ENCODE data around the gene SEC63.
A peak's percentile ranks its signal among the peaks of the same experiment; 100 is the strongest.
"Not testable (repeated sequence)": the region's sequence is repeated elsewhere in the genome, so short reads cannot be mapped to it uniquely, and the experiment has no call there.

The SEC63 gene

DNA sequence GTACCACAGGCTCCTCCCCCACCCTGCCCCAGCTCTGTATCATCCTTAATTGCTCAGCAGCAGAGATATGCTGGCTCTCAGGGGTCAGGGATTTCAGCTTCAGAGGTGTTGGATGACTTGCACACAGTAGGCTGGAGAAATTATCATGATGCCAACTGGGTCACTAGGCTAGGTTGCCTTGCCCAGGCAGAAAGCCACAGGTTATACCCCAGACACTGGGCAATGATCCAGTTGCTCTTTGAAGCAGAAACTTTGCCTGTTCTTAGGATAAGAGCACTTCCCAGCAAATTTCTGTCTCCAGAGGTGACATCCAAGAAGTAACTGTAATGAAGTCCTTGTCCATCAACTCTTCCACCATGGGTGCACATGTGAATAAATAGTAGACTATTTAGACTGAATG, 95.6 kb downstream of the SEC63 start:
- DNase-seq (ENCODE audit: low read depth), result no peak

DNA sequence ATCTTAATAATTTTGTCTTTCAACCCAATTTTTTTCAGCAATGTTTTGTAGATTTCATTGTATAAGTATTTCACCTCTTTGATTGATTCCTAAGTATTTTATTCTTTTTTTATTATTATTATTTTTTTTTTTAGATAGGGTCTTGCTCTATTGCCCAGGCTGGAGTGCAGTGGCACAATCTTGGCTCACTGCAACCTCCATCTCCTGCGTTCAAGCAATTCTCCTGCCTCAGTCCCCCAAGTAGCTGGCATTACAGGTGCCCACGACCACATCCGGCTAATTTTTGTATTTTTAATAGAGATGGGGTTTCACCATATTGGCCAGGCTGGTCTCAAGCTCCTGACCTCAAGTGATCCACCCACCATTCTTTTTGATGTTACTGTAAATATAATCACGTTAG, 97.0 kb downstream of the SEC63 start:
- not testable (repeated sequence) for DNase-seq (ENCODE audit: low read depth)

DNA sequence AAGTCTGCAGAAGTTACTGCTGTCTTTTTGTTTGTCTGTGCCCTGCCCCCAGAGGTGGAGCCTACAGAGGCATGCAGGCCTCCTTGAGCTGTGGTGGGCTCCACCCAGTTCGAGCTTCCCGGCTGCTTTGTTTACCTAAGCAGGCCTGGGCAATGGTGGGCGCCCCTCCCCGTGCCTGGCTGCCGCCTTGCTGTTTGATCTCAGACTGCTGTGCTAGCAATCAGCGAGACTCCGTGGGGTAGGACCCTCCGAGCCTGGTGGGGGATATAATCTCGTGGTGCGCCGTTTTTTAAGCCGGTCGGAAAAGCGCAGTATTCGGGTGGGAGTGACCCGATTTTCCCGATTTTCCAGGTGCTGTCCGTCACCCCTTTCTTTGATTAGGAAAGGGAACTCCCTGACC, 97.9 kb downstream of the SEC63 start:
- not testable (repeated sequence) for DNase-seq (ENCODE audit: low read depth)

GRCh38 chr6:107853230-107853629, 104.8 kb downstream of the SEC63 start:
- DNase-seq (ENCODE audit: low read depth), result no peak

DNA sequence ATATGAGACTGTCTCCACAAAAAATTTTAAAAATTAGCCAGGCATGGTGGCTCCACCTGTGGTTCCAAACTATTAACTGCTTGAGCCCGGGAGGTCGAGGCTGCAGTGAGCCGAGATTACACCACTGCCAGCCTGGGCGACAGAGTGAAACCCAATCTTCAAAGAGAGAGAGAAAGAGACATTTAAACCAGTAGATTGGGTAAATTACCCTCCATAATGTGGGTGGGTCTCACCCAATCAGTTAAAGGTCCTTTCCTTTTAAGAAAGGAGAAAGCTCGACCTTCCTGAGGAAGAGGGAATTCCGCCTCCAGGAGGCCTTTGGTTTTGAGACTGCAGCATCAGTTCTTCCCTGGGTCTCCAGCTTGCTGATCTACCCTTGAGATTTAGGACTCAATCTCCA, 108.7 kb downstream of the SEC63 start:
- DNase-seq (ENCODE audit: low read depth), result no peak

DNA sequence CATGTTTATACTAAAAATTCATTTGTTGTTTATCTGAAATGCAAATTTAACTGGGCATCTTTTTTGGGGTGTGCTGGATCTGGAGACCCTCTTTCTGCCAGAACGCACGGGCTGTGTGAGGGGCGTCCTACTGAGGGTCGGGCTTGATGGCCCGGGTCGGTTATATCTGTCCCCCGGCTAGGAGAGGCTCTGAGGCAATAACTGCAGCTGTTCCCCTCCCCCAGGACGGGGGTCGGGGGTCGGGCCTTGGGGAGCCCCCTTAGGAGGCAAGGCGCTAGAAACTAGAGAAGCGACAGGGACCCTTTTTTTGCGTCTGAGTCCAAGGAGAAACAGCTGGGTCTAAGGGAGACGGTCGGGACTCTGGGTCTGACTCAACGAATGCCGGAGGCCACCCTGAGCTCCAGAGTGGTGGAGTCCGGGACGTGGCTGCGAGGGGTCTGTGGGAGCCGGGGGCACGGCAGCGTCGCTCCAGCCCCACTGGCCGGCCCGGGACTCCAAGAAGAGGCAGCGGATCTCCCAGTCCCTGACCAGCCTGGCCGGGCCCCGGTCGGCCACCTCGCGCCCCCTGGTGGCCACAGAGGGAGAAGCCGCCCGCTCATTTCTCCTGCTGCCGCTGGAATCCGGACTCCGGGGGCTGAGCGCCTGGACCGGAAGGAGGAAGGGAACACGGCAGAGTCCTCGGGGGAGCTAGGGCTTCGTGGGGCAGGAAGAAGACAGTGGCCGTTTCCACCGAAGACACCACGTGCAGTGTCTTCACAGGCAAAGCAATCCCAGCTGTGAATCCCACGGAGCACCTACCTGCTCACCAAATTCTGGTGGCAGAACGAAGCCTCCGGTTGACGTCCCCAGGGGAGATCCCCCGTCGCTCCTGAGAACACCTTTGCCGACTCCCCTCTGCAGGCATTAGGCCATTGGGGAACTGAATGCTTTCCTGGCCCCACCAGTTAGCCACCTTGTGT, 109.9 kb downstream of the SEC63 start:
- DNase-seq (ENCODE audit: low read depth), result peak; percentile 67

GRCh38 chr6:107846262-107846795, 111.7 kb downstream of the SEC63 start:
- no peak for DNase-seq (ENCODE audit: low read depth)

DNA sequence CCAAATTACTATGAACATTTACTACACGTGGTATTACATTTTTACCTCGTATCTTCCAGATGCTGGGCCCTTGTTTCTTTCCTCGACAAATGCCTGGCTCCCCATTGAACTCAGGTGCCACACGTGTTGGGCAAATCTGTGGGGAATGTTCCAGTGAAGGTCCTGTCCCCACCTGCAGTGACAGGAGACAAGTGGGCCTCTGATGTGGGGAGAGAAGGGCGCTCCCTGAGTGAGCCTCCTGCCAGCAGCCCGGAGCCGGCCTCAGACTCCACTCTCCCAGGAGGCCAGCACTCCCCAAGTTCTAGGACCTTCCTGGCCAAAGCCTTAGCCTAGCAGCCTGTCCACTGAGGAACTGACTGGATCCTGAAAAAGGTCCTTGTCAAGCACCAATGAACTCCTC, 112.2 kb downstream of the SEC63 start:
- DNase-seq (ENCODE audit: low read depth), result no peak

DNA sequence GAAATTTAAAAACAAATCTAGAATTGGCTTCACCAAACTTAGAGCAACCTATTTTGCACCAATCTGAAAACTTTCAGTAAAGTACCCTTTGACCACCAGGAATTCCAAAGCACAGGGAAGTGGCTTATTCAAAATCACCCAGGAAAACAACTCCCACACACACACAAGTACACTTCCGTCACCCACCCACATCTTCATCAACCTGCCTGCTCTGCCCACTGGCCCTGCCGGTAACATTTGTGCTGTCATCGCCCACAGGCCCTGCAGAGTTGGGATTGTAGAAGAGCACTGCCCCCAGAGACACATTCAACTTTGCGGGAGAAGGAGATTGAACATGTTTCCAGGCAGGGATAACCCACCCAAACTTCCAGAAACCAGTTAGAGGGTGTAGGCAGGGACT, 114.6 kb downstream of the SEC63 start:
- DNase-seq (ENCODE audit: low read depth), result no peak

DNA sequence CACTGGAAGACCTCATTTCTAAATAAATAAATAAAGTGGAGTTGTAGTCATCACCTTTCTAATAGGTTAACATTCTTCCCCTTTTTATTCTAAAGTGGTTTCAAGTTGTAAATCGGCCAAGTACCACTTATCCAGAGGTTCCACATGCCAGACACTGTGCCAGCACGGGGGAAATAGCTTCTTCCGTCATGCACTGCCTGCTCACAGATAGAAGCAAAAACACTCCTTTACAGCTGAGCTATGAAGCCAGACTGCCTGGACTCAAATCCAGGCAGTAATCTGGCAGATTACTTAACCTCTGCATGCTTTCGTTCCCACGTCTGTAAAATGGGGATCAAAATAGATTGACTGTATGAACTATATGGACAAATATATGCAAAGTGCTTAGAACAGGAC, 116.7 kb downstream of the SEC63 start:
- no peak for DNase-seq (ENCODE audit: low read depth)

- no peak for DNase-seq (ENCODE audit: low read depth)
Measured at GRCh38 chr6:107840636-107841274, 117.3 kb downstream of the SEC63 start.

DNA sequence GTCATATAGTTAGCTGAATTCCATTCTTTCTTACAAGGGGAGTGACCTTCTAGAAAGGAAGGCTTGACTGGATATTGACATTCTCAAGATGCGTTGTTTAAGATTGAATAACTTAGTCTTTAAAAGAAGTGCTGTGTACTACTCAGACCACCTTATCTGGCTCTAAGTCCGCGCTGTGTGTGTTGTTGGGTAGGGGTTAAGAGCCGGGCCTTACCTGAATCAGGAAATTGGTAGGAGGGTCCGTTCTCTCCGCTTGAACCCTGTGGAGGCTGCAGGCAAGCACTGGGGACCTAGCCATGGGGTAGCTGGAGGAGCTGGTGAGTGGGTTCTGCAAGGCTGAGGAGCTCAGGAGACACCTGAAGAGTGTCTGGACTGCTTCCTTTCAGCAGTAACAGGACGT, 124.9 kb downstream of the SEC63 start:
- no peak for DNase-seq (ENCODE audit: low read depth)

DNA sequence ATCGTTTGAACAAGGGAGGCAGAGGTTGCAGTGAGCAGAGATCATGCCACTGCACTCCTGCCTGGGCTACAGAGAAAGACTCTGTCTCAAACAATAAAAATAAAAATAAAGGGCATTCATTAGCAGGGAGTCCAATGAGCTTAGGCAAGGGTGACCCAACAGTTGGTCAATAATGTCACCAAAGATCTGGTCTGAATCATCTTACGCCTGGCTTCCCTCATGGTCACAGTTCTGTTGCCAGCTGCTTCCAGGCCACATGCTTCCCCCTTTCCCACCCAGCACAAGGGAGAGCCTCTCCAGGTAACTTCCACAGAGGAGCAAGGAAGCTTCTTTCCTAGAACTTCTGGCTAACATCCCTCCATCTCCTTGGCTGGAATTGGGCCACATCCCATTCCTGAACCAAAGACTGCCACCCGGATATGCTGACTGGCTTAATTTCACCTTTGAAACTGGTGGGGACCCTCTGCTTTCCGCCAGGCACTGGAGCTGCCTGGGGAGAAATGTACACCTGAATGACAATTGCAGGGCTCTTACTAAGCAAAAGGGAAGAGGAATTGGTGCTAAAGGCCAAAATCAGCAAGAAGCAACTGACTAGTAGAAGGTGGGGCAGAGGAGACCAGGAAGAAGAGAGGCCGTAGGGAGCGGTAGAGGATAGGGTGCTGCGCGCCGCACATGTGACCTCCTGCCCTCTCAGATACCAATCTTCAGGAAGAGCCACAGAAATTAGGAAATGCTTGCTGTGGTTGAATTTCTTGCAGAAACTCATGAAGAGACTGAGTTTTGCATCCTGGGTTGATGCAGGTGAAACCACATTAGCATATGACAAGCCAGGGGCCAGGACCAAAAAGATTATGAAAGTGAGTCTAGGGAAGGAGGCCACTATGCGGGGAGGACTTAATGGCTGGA, 125.6 kb downstream of the SEC63 start:
- no peak for DNase-seq (ENCODE audit: low read depth)

DNA sequence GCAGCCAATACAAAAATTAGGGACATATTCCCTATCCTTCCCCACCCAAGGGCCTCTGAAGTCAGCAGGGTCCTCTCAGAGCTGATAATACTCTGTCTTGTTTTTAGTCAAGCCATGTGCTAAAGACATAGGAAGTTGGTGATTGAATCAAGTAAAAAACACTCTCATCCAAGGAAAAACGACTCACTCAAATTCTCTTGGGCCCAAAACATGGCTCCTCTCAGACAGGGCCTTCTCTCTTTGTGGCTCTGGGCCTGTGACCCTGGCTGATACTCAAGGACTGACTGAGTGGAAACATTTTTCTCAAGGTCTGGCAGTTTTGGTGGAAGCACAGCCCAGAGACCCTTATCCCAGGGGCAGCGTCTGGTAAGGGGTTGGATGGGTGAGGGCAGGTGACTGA, 127.9 kb downstream of the SEC63 start:
- DNase-seq (ENCODE audit: low read depth), result no peak

- DNase-seq (ENCODE audit: low read depth), result no peak
Measured at GRCh38 chr6:107827541-107827940, 130.5 kb downstream of the SEC63 start.

DNA sequence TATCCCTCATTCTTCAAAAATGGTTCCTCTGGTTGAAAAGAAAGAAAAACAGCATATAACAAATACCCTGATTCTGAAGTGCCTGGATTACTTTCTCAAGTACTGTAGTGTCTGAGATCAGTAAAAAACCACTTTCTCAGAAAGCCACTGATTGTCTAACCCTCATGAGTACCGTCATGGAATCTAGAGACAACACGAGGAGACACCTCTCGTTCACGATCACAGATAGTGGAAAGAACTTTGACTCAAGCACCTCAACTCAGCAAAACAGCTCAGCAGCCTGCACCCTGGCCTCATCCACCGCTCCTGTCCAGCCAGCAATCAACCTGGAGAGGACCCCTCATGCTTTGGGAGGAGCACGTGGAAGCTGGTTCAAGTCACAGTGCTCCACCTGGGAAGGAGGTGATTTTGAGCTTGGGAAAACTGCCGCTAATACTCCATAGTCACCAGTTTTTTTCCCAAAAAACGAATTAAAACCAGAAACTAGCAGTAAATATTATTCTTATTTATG, 134.9 kb downstream of the SEC63 start:
- no peak for DNase-seq (ENCODE audit: low read depth)

GRCh38 chr6:107822176-107823046, 135.6 kb downstream of the SEC63 start:
- no peak for DNase-seq (ENCODE audit: low read depth)

DNA sequence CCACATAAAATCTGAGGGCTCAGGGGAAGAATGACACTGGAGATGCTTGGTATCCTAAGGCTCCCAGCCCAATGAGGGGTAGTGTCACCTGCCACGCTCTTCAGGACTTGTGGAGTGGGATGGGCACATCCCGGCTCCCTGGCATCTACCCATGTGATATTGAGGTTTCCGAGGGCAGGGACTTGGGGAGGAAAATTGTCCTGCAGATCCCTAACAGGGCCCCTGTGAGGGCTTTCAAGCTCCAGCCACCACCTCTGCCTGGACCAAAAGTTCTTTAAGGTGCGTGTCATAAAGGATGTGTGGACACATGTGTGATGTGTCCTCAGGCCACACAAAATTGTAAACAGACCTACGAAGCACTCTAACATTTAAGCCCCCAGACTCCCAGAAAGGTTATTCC, 136.4 kb downstream of the SEC63 start:
- no peak for DNase-seq (ENCODE audit: low read depth)

DNA sequence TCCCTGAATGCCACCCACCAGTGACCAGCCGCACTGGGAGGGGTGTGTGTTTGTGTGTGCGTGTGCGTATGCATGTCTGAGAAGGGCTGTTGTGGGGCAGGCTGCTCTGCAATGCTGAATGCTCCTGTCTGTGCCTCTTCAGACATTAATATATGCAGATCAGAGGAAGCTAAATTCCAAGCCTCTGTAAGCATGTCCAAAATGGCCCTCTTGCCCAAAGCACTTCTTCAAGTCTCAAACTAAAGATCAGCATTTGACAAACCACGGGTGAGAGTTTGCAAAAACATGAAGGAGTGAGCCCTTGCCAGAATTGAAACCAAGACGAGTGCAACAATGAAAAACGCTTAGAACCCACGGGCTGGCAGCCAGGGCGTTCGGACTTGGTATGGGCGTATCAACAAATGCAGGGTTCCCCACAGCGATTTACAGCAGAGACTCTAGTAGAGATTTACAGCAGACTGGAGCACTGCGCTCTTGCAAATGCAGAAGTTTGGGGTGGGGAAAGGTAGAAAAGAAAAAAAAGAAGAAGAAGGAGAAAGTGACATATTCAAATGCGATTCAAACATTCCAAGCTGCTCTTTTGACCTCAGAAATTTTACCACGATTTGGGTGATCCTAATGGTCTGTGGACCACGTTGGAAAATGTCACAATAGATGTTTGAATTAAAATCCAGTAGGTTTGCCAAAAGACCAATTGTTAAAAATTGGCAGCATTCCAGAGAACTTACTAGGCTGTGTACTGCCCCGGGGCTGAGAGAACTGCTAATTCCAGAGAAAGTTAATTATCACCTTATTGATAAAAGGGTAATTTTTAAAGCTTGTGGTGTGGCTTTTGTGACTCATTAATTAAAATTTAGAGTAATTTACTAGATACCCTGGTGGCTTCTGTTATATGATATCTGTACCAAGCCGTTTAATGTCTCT, 137.4 kb downstream of the SEC63 start:
- DNase-seq (ENCODE audit: low read depth), result no peak

DNA sequence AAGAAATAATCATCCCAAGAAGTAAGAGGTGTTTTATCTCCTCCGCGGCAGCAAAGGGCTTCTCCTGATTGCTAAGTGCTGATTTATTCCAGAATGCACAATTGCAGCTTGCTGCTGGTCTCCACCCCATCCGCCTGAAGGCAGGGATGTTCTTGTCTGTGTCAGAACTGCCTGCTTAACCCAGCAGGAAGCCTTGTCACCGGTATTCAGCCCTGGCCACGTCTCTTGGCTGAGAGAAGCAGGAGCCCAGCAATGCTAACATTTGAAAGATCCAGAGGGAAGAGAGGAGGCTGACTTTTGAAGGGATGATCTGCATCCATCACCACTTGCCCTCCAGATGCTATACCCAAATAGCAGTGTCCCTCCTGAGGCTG, 138.1 kb downstream of the SEC63 start:
- no peak for DNase-seq (ENCODE audit: low read depth)
